Ovary (tissue), 3 donors: ENCODE results near the gene ITPR2.

Experiments
- EP300 ChIP-seq: sonication (generic); formaldehyde crosslinking; IDR thresholded peaks from one replicate; pipeline ENCODE4 v1.6.1; 2017; ENCODE audit warnings: antibody characterized with exemption
- POLR2A ChIP-seq: fragments of 450-650 bp; IDR thresholded peaks from one replicate; pipeline ENCODE4 v1.6.1; 2017; ENCODE audit warnings: antibody characterized with exemption, mild to moderate bottlenecking, moderate library complexity
- TF ChIP-seq, protein P1 (sequence below), 3 donors: fragments of 450-650 bp in 2 of 3; fragments of 200-600 bp in 1 of 3; IDR thresholded peaks; one replicate each; pipeline versions ENCODE4 v1.5.1 to v1.8.0; 2016 to 2022; ENCODE audit warnings: antibody characterized with exemption in 3 of 3, mild to moderate bottlenecking in 1 of 3
- donor health status: DM: no; HTN: no; CAD: no.

DNA sequence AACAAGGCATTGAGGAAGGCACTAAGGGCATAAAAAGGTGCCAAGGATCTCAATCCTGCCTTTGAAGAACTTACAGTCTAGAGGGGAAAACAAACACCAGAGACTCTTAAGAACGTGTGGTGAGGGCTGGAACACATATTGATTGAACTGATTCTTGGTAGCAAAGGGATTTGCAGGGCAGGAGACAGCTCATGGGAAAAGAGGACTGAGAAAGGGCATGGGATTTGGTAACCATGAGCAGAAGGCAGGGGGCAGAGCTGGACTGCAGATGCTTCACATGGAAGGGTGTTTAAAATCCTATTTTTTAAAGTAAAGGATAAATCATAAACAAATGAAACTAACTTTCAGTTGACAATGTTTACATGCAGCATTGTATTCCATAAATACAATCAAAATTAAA, 203.1 kb downstream of the ITPR2 start:
- TF ChIP-seq, protein P1, sequence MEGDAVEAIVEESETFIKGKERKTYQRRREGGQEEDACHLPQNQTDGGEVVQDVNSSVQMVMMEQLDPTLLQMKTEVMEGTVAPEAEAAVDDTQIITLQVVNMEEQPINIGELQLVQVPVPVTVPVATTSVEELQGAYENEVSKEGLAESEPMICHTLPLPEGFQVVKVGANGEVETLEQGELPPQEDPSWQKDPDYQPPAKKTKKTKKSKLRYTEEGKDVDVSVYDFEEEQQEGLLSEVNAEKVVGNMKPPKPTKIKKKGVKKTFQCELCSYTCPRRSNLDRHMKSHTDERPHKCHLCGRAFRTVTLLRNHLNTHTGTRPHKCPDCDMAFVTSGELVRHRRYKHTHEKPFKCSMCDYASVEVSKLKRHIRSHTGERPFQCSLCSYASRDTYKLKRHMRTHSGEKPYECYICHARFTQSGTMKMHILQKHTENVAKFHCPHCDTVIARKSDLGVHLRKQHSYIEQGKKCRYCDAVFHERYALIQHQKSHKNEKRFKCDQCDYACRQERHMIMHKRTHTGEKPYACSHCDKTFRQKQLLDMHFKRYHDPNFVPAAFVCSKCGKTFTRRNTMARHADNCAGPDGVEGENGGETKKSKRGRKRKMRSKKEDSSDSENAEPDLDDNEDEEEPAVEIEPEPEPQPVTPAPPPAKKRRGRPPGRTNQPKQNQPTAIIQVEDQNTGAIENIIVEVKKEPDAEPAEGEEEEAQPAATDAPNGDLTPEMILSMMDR (IDR thresholded peaks at IDR 0.05) = peak in 1 of 3 donors; percentile 47
- TF ChIP-seq EP300 (no peak), POLR2A (no peak)
